ENCODE data around the gene CMIP. TPM values are rescaled to one million over a fixed set of nuclear protein-coding genes. Genes with fewer than 3 reads are reported as not detected.

Gene CMIP
- polyA plus RNA-seq, 3 donors from 2014 or later = 0.53 to 1.7 TPM; not detected in 1

GRCh38 chr16:81696961-81697615 lies 252.5 kb downstream of the CMIP start:
- Mint-ChIP-seq H3K27me3 (ENCODE audit: low read depth in 3 of 3) (peaks cover 0 to 15% (median 2%) of the 10 kb centered on the region in 3 donors), H3K27ac (peak overlapping the region in 3 of 6 donors; percentile 9 to 78 (median 35)), H3K36me3 (peaks cover 11 to 31% (median 16%) of the 10 kb centered on the region in 3 donors), H3K4me1 (peaks cover 0 to 2% of the 10 kb centered on the region in 2 donors), H3K4me3 (no peak overlapping the region), H3K9me3 (no peaks in the 10 kb centered on the region)
- DNase-seq = peak; percentile 30 to 43 (median 38)

- H3K27ac Mint-ChIP-seq = no peak overlapping the region
- peaks cover 0 to 13% (median 6%) of the 10 kb centered on the region in 3 donors for H3K27me3 Mint-ChIP-seq (ENCODE audit: low read depth in 3 of 3)
Observed at GRCh38 chr16:81697616-81698309, 253.2 kb downstream of the CMIP start.

DNA sequence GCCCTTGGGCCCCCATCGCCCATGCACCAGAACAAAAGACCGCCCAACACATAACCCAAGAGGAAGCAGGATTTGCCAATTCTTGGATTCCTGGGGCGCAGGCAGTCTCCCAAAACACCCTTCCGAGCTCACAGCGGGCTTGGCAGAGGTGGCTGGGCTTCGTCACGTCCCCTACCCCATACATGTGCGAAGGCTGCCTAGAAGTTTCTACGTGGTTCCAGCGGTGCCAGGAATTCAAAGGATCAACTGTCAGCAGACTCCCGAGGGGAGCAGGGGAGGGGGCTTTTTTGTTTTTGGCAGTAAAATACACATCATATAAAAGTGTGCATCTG lies 253.7 kb downstream of the CMIP start:
- H3K4me1 Mint-ChIP-seq = peaks cover 0 to 2% of the 10 kb centered on the region in 2 donors
- no peaks in the 10 kb centered on the region for H3K9me3 Mint-ChIP-seq
- H3K36me3 Mint-ChIP-seq = peaks cover 15 to 38% (median 21%) of the 10 kb centered on the region in 3 donors
- no peak for DNase-seq
- H3K4me3 Mint-ChIP-seq = no peak overlapping the region
- peaks cover 0 to 12% (median 6%) of the 10 kb centered on the region in 3 donors for H3K27me3 Mint-ChIP-seq (ENCODE audit: low read depth in 3 of 3)
- no peak overlapping the region for H3K27ac Mint-ChIP-seq

More at GRCh38 chr16:81697616-81698309, 253.2 kb downstream of the CMIP start:
- peaks cover 14 to 36% (median 20%) of the 10 kb centered on the region in 3 donors for H3K36me3 Mint-ChIP-seq
- no peak overlapping the region for H3K4me3 Mint-ChIP-seq
- no peaks in the 10 kb centered on the region for H3K9me3 Mint-ChIP-seq
- DNase-seq = no peak
- H3K4me1 Mint-ChIP-seq = peaks cover 0 to 2% of the 10 kb centered on the region in 2 donors

DNA sequence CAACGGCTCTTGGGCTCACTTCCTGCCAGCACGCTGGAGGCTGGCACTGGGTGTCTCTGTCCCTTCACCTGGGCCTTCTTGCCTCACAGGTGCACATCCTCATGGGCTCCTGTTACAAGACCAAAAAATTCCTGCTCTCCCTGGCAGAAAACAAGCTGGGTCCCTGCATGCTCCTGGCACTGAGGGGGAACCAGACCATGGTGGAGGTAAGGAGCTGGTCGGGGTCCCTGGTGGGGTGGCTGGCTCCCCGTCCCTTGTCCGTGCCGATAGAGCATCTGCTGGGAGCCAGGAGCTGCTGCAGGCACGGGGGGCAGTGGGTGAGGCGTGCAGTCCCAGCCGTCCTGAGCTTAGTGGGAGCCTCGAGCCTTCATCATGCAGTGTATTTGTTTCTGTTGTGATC lies 255.0 kb downstream of the CMIP start:
- H3K27me3 Mint-ChIP-seq (ENCODE audit: low read depth in 3 of 3) = peaks cover 0 to 13% (median 6%) of the 10 kb centered on the region in 3 donors
- peak overlapping the region in 1 of 6 donors; percentile 13 for H3K27ac Mint-ChIP-seq
- peaks cover 17 to 31% (median 21%) of the 10 kb centered on the region in 3 donors for H3K36me3 Mint-ChIP-seq
- no peak for DNase-seq
- no peaks in the 10 kb centered on the region for H3K9me3 Mint-ChIP-seq
- no peak overlapping the region for H3K4me3 Mint-ChIP-seq
- peaks cover 0 to 2% of the 10 kb centered on the region in 2 donors for H3K4me1 Mint-ChIP-seq

GRCh38 chr16:81700071-81700779 lies 255.6 kb downstream of the CMIP start:
- Mint-ChIP-seq H3K27me3 (ENCODE audit: low read depth in 3 of 3) (peaks cover 0 to 11% (median 6%) of the 10 kb centered on the region in 3 donors), H3K4me1 (peaks cover 0 to 2% of the 10 kb centered on the region in 2 donors), H3K9me3 (no peaks in the 10 kb centered on the region), H3K27ac (peak overlapping the region in 3 of 6 donors; percentile 13 to 53 (median 40)), H3K4me3 (no peak overlapping the region), H3K36me3 (peaks cover 17 to 31% (median 17%) of the 10 kb centered on the region in 3 donors)
- DNase-seq = no peak

GRCh38 chr16:81700780-81701165 lies 256.2 kb downstream of the CMIP start:
- Mint-ChIP-seq H3K36me3 (peaks cover 16 to 34% (median 21%) of the 10 kb centered on the region in 3 donors), H3K9me3 (no peaks in the 10 kb centered on the region), H3K4me3 (no peak overlapping the region), H3K27ac (peak overlapping the region in 3 of 6 donors; percentile 19 to 51 (median 45)), H3K27me3 (ENCODE audit: low read depth in 3 of 3) (peaks cover 0 to 11% (median 5%) of the 10 kb centered on the region in 3 donors), H3K4me1 (peaks cover 0 to 2% of the 10 kb centered on the region in 2 donors)
- no peak for DNase-seq

DNA sequence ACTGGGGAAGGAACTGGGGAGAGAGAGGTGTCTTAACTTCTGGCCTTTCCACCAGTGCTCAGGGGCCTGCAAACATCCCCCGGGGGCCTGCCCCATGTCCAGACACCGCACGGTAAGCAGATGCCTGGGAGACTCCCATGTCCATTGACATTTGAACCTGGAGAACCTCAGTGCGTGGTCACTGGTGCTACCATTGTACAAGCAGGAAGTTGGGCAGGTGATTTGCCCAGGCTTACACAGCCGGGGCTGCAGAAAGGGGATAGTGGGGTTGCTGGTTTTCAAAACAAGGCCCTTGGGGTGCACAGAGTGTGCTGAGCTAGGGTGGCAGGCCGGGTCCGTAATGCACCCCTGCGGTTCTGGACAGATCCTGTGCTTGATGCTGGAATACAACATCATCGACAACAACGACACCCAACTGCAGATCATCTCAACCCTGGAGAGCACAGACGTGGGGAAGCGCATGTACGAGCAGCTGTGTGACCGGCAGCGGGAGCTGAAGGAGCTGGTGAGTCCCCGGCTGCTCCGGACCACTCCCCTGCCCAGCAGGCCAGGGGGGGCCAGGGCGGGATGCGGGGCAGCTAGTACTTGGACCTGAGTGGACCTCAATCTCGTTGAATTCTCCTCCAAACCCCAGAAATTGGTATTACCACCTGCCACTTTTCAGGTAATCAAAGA lies 256.8 kb downstream of the CMIP start:
- Mint-ChIP-seq H3K4me3 (no peak overlapping the region), H3K4me1 (no peaks in the 10 kb centered on the region), H3K9me3 (no peaks in the 10 kb centered on the region), H3K27me3 (ENCODE audit: low read depth in 3 of 3) (peaks cover 0 to 11% (median 4%) of the 10 kb centered on the region in 3 donors), H3K36me3 (peaks cover 13 to 34% (median 21%) of the 10 kb centered on the region in 3 donors), H3K27ac (peak overlapping the region in 1 of 6 donors; percentile 45)
- DNase-seq = no peak

- Mint-ChIP-seq H3K27me3 (ENCODE audit: low read depth in 3 of 3) (peaks cover 1 to 8% (median 4%) of the 10 kb centered on the region in 3 donors), H3K4me3 (no peak overlapping the region), H3K4me1 (no peaks in the 10 kb centered on the region), H3K27ac (peak overlapping the region in 5 of 6 donors; percentile 2 to 52 (median 31)), H3K9me3 (no peaks in the 10 kb centered on the region), H3K36me3 (peaks cover 24 to 45% (median 30%) of the 10 kb centered on the region in 3 donors)
- no peak for DNase-seq
Observed at GRCh38 chr16:81702506-81702905, 257.9 kb downstream of the CMIP start.

DNA sequence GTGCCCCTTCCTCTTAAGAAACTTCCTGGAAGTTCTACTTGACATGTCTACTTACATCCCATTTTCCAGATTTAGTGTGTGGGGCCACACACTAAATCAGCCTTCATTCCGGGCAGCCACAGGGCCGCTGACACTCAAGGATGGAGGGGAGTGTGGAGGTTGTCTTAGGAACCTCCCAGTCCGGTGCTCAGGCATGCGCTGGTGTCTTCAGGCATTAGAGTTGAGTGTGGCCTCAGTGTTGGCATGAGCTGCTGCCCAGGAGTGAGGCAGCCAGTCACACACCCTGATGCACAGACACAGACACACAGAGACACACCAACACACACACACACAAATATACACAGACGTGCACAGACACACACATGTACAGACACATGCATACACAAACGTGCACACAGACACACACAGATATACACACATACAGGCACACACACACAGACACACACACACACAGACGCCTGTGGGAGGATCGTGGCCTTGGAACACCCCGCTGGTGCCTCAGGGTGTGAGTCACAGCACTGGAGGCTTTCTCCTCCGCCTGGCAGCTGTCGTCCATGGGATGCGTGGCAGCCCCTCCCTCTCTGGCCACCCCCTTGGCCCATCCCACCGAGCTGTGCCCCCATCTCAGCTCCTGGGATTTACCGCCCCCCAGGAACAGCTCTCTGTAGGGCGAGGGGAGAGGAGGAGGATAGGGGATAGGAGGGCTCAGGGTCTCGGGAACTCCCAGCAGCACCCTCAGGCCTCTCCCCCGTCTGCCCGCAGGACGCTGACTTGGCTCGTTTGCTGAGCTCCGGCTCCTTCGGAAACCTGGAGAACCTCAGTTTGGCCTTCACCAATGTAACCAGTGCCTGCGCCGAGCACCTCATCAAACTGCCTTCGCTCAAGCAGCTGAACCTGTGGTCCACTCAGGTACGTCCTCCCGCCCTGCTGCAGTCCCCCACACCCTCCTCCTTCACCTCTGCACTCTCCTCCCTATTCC lies 258.9 kb downstream of the CMIP start:
- H3K27ac Mint-ChIP-seq = peak overlapping the region in 5 of 6 donors; percentile 2 to 53 (median 45)
- H3K36me3 Mint-ChIP-seq = peaks cover 25 to 48% (median 31%) of the 10 kb centered on the region in 3 donors
- H3K4me1 Mint-ChIP-seq = no peaks in the 10 kb centered on the region
- no peaks in the 10 kb centered on the region for H3K9me3 Mint-ChIP-seq
- H3K27me3 Mint-ChIP-seq (ENCODE audit: low read depth in 3 of 3) = peaks cover 1 to 8% (median 4%) of the 10 kb centered on the region in 3 donors
- H3K4me3 Mint-ChIP-seq = no peak overlapping the region
- DNase-seq = no peak

DNA sequence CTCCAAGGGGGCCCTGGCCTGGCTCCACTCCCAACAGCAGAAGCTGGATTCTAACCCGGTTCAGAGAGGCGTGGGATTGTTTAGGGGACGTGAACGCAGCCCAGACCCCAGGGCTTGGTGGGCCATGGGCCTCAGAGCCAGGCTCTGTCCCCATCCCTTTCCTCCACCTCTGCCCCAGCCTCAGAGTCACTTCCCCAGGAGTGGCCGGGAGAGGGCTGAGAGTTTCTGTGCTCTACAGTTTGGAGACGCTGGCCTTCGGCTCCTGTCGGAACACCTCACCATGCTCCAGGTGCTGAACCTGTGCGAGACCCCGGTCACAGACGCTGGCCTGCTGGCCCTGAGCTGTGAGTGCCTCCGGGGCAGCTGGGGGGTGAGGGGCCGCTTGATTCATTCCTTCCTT lies 260.7 kb downstream of the CMIP start:
- H3K4me1 Mint-ChIP-seq = no peaks in the 10 kb centered on the region
- H3K4me3 Mint-ChIP-seq = no peak overlapping the region
- peaks cover 28 to 44% (median 33%) of the 10 kb centered on the region in 3 donors for H3K36me3 Mint-ChIP-seq
- no peaks in the 10 kb centered on the region for H3K9me3 Mint-ChIP-seq
- H3K27me3 Mint-ChIP-seq (ENCODE audit: low read depth in 3 of 3) = peaks cover 7 to 8% (median 8%) of the 10 kb centered on the region in 3 donors
- peak overlapping the region in 1 of 6 donors; percentile 17 for H3K27ac Mint-ChIP-seq
- no peak for DNase-seq

- DNase-seq = no peak
- no peak overlapping the region for H3K4me3 Mint-ChIP-seq
- peaks cover 25 to 49% (median 30%) of the 10 kb centered on the region in 3 donors for H3K36me3 Mint-ChIP-seq
- H3K27me3 Mint-ChIP-seq (ENCODE audit: low read depth in 3 of 3) = peaks cover 6 to 9% (median 7%) of the 10 kb centered on the region in 3 donors
- peak overlapping the region in 3 of 6 donors; percentile 19 to 67 (median 35) for H3K27ac Mint-ChIP-seq
- H3K4me1 Mint-ChIP-seq = no peaks in the 10 kb centered on the region
- no peaks in the 10 kb centered on the region for H3K9me3 Mint-ChIP-seq
Observed at GRCh38 chr16:81706327-81707295, 262.0 kb downstream of the CMIP start.
